K562 (cell line): ENCODE results near the gene NTNG1. TPM values are rescaled to one million over a fixed set of nuclear protein-coding genes. Genes with fewer than 3 reads are reported as not detected.

Experiments
- ATAC-seq: fragments of 200-7000 bp; cut with Tn5 transposase; 3 replicates; pipeline ENCODE4 v1.9.1; 2020; ENCODE audit warnings: moderate library complexity
- BruUV-seq: library from RNA; stranded (reverse); fragments of 400-500 nt; replicated peaks from 2 replicates; lab custom pipeline; 2021; lab: Mats Ljungman, UMichigan
- CTCF ChIA-PET: fragments of 300-600 bp; formaldehyde crosslinking; extraction: SDS; loops from one replicate; lab custom pipeline; 2021; ENCODE audit warnings: low intra/inter-chr PET ratio; lab: Yijun Ruan, JAX
- POLR2A ChIA-PET: fragments of 300-600, 350-650 bp; sonication (Branson Sonifier 250); formaldehyde crosslinking; extraction: SDS; loops from one replicate; lab custom pipeline; 2021; ENCODE audit warnings: antibody characterized with exemption, inconsistent platforms; lab: Yijun Ruan, JAX
- DNase-seq, 4 experiments: peaks; one replicate each; pipeline versions ENCODE4 v3.0.0 to v3.0.0-alpha.2; 2011 to 2018; ENCODE audit warnings: low spot score in 3 of 4, mixed read lengths in 3 of 4; ENCODE audit errors: extremely low read depth in 1 of 4
- FAIRE-seq: peaks from 2 replicates; lab custom pipeline; 2011; peaks lifted over from hg19 to GRCh38; lab: Jason Lieb, UNC
- H2AFZ ChIP-seq: 2 replicates; pipeline ENCODE4 v1.6.0; 2011; ENCODE audit warnings: low read depth, low read length, control low read depth, inconsistent platforms
- H3K27ac ChIP-seq: fragments of 200-600 bp; 3 replicates; pipeline ENCODE4 v1.8.0; 2011; ENCODE audit warnings: low read depth, mild to moderate bottlenecking, control low read depth, inconsistent platforms, low read length, moderate library complexity, mixed read lengths; ENCODE audit errors: extremely low read depth
- H3K27me3 ChIP-seq, 2 experiments: fragments of 300-600 bp in 1 of 2; 2 replicates in 1 of 2; 3 replicates in 1 of 2; pipeline versions ENCODE4 v1.6.0 to v1.8.0; 2011; ENCODE audit warnings: inconsistent platforms in 2 of 2, low read length in 2 of 2, mild to moderate bottlenecking in 1 of 2, mixed read lengths in 1 of 2, moderate library complexity in 1 of 2; ENCODE audit not compliant: control insufficient read depth in 2 of 2, insufficient read depth in 2 of 2
- H3K36me3 ChIP-seq: fragments of 300-600 bp; 3 replicates; pipeline ENCODE4 v1.8.0; 2011; ENCODE audit warnings: mild to moderate bottlenecking, low read length, inconsistent platforms; ENCODE audit not compliant: control insufficient read depth, insufficient read depth
- H3K4me1 ChIP-seq, 2 experiments: fragments of 200-600 bp in 1 of 2; replicated peaks in 1 of 2; 2 replicates in 1 of 2; 3 replicates in 1 of 2; pipeline versions ENCODE4 v1.5.1 to v1.8.0; 2011; ENCODE audit warnings: inconsistent platforms in 2 of 2, low read length in 2 of 2, mild to moderate bottlenecking in 1 of 2, mixed read lengths in 1 of 2, moderate library complexity in 1 of 2; ENCODE audit not compliant: control insufficient read depth in 2 of 2, insufficient read depth in 2 of 2
- H3K4me2 ChIP-seq: 2 replicates; pipeline ENCODE4 v1.6.1; 2011; ENCODE audit warnings: low read length, control low read depth, inconsistent platforms, mixed read lengths; ENCODE audit not compliant: insufficient read depth
- H3K4me3 ChIP-seq: fragments of 200-600 bp; sonication (generic), shearing (Covaris generic); 2 replicates; pipeline ENCODE4 v1.5.1; 2016; ENCODE audit warnings: control low read depth, inconsistent platforms
- H3K79me2 ChIP-seq: fragments of 200-600 bp; 3 replicates; pipeline ENCODE4 v1.8.0; 2011; ENCODE audit warnings: low read length, inconsistent platforms; ENCODE audit not compliant: control insufficient read depth, insufficient read depth
- H3K9ac ChIP-seq, 2 experiments: 2 replicates each; pipeline versions ENCODE4 v1.6.0 to v1.6.1; 2011; ENCODE audit warnings: low read depth in 2 of 2, low read length in 2 of 2, control low read depth in 1 of 2, inconsistent platforms in 1 of 2, mild to moderate bottlenecking in 1 of 2, mixed read lengths in 1 of 2; ENCODE audit not compliant: insufficient read depth in 1 of 2
- H3K9me1 ChIP-seq: one replicate; pipeline ENCODE4 v1.6.0; 2011; ENCODE audit warnings: inconsistent platforms, mild to moderate bottlenecking, low read length, moderate library complexity; ENCODE audit not compliant: control insufficient read depth, insufficient read depth
- H3K9me3 ChIP-seq: replicated peaks from 2 replicates; pipeline ENCODE4 v1.5.1; 2011; ENCODE audit warnings: low read depth, low read length, inconsistent platforms; ENCODE audit not compliant: control insufficient read depth, insufficient read depth
- H4K20me1 ChIP-seq: replicated peaks from 2 replicates; pipeline ENCODE4 v1.6.1; 2011; ENCODE audit warnings: low read length, inconsistent platforms, mixed read lengths; ENCODE audit not compliant: control insufficient read depth, insufficient read depth
- CTCF ChIP-seq, 3 experiments: IDR thresholded peaks in 2 of 3; conservative IDR thresholded peaks in 1 of 3; 2 replicates each; pipeline ENCODE4 v1.5.1; 2011 to 2012; ENCODE audit warnings: low read length in 3 of 3, mild to moderate bottlenecking in 3 of 3, control low read depth in 2 of 3, improper control_type of control experiment in 1 of 3, inconsistent platforms in 1 of 3, low read depth in 1 of 3, mixed read lengths in 1 of 3, moderate library complexity in 1 of 3; ENCODE audit not compliant: insufficient read depth in 2 of 3
- SAP30 ChIP-seq: fragments of 200-600 bp; sonication (generic); IDR thresholded peaks from 2 replicates; pipeline ENCODE4 v1.6.1; 2012; ENCODE audit warnings: borderline replicate concordance, low read depth, mild to moderate bottlenecking, moderate library complexity, low read length, control low read depth, inconsistent platforms; ENCODE audit not compliant: insufficient read depth, poor library complexity, severe bottlenecking
- WGBS: fragments of 100-300 bp; shearing (Covaris generic); methylation state at CpG from one replicate; pipeline ENCODE4 v1.1.6; 2016; ENCODE audit warnings: low coverage, mixed read lengths; ENCODE audit not compliant: insufficient coverage; ENCODE audit errors: missing lambda C conversion rate; 5-methylcytosine and 5-hydroxymethylcytosine counted together
- in situ Hi-C: fragments of 300-500 bp; cut with MboI; formaldehyde crosslinking; loops from 4 replicates; pipeline ENCODE4 v1.15.0; 2018; ENCODE audit warnings: inconsistent platforms, mixed read lengths
- intact Hi-C: fragments of 100-400 bp; cut with micrococcal nuclease; formaldehyde crosslinking; loops from 2 replicates; pipeline ENCODE4 v1.14.2; 2022
- polyA plus RNA-seq, 8 experiments: library from polyadenylated mRNA; depleted of rRNA in 4 of 8; stranded (reverse) in 5 of 8; unstranded in 3 of 8; fragments of >200 nt; fragmentation: Nextera tagmentation in 2 of 8; fragmentation: Illumina TruSeq in 1 of 8; extraction: Ambion mirVana in 2 of 8; extraction: Trizol in 1 of 8; gene quantifications; 2 replicates each; pipeline versions ENCODE4 v1.2.1 to v1.2.3, GENCODE V29; 2011 to 2014; ENCODE audit warnings: inconsistent platforms in 1 of 8, missing spikeins in 1 of 8
- total RNA-seq, 7 experiments: library from RNA; depleted of rRNA in 6 of 7; stranded (reverse); fragments of >200 nt in 6 of 7; fragmentation: Illumina TruSeq in 2 of 7; extraction: Trizol in 2 of 7; gene quantifications; 2 replicates each; pipeline versions ENCODE4 v1.2.1 to v1.2.3, GENCODE V29; 2011 to 2021; ENCODE audit warnings: low replicate concordance in 1 of 7

NTNG1 gene
- total and polyA plus RNA-seq, 9 of the 15 experiments (the other 6 are each of a cell fraction or from before 2014, with no cell fraction given): not detected

GRCh38 chr1:107480548-107481415, 339.9 kb downstream of the NTNG1 start:
- ATAC-seq (peak; percentile 59), FAIRE-seq (no peak), DNase-seq (no peak)
- TF ChIP-seq CTCF (IDR thresholded peaks at IDR 0.05 in 2 of 3, conservative IDR thresholded peaks at IDR 0.05 in 1 of 3; ENCODE audit: insufficient read depth in 2 of 3, low read depth in 1 of 3, low read length in 3 of 3): 0 out of 6 replicates have a peak, but pooled peaks of 1 of the 3 experiments have one; percentile 9
- TF ChIP-seq SAP30: no peak
- 1% methylated on average over 32 of the region's 37 CpGs for WGBS
- intact Hi-C loops (no loop called here), in situ Hi-C loops (no loop called here)
- Histone ChIP-seq H4K20me1 (no peaks in the 10 kb centered on the region), H3K9me3 (no peaks in the 10 kb centered on the region), H3K79me2 (no peaks in the 10 kb centered on the region), H2AFZ (no peak overlapping the region), H3K9ac (no peak overlapping the region), H3K27ac (no peak overlapping the region), H3K36me3 (no peaks in the 10 kb centered on the region), H3K4me2 (no peak overlapping the region), H3K4me1 (no peaks in the 10 kb centered on the region), H3K4me3 (no peak overlapping the region), H3K27me3 (no peaks in the 10 kb centered on the region), H3K9me1 (no peaks in the 10 kb centered on the region)
- BruUV-seq: no TSS peak
- ChIA-PET POLR2A (interaction anchor here (0.6 to 0.7 kb wide), 2 partner anchors 11 to 26 kb away, joined by 3 read pairs; no protein-coding TSS in a partner anchor), CTCF (no interaction called here)
